ENCODE measurements around the gene GRID1. TPM values are rescaled to one million over a fixed set of nuclear protein-coding genes. Genes with fewer than 3 reads are reported as not detected.
"Not testable (repeated sequence)": the region's sequence is repeated elsewhere in the genome, so short reads cannot be mapped to it uniquely, and the experiment has no call there.

GRID1 gene
- total RNA-seq, 1 donor from 2014 or later: 16.5 TPM

DNA sequence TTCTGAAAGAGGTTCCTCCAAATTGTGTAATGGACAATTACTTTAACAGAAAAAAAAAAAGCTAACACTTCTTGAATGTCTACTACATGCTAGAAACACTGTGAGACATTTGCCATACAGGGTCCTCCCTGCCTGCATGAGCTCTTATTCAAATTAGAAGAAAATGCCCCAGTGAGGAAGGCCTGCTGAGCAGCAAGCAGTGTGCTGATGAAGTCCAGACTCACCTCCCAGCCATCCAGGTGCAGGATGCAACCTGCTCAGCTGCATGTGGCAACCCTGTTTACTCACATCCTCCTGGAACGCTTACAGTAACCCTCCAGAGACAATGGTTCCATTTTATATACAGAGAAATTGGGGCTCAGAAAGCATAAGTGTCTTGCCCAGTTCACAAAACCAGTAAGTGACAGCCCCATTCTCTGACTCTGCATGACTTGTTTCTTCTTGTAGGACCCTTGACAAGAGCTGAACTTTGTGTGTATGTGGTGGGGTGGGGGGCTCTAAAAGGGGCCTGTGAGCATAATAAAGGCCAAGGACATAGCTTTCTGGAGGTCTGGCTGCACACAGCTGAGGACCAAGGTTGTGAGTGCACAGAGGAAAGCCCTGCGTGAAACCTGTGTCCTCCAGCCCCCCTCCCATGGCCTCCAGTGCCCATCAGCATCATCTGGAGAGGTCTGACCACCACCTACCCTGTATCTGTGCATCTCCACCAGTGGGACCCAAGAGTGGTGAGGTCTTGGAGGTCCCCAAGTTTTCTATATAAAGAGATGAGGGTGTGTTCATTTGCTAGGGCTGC is 387.8 kb downstream of the GRID1 start:
- DNase-seq: no peak

DNA sequence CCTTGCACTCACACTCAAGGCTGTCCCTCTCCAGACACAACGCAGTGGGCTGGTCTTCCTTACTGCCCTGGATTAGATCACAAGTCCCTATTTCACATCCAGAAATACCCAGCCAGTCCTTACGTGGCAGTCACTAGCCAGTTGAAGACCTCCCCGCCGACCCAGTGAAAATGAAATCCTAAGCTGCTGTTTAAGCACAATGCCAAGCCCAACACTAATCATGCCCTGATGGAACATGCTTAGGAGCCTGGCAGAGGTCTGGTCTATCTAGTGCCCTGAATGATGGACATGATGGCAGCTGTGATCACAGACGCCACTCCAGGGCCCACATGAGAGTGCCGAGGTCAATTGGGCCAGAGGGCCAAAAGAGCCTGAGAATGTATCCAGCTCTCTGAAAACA is 389.0 kb downstream of the GRID1 start:
- no peak for DNase-seq

DNA sequence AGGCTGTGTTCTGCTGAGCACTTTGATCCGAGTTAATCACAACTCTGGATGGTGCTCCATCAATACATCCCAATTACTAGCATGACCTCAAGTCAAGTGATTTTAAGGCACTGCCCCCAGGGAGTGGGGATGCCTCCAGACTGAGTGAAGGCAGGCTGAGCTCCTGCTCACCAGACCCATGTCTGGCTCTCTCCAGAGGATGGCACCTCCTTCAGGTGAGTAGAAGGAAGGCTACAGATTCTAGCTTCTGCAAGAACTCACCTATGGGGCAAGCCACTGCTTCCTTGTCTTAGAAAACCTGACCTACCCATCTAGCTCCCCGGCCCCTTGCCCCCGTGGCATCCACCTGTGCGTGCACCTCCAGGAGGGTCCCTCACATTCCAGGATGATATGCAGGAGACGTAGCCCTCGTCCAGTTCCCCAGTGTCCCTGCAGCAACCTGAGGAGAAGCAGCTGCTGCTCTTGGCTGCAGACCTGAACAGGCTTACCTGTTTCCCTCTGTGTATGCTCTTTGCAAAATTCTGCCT is 390.3 kb downstream of the GRID1 start:
- DNase-seq: no peak

DNA sequence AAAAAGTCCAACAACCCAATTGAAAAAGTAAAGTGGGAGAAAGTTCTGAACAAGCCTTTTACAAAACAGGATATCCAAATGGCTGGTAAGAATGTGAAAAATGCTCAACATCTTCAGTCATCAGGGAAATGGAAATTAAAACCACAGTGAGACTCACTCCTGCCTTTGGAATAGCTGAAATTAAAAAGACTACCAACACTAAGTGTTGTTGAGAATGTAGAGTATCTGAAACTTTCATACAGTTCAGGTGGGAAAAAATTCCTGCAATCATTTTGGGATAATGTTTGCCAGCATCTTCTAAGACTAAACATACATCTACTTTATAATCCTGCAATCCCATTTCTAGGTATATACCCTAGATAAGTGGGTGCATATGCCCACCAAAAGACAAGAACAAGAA is 395.1 kb downstream of the GRID1 start:
- no peak for DNase-seq

DNA sequence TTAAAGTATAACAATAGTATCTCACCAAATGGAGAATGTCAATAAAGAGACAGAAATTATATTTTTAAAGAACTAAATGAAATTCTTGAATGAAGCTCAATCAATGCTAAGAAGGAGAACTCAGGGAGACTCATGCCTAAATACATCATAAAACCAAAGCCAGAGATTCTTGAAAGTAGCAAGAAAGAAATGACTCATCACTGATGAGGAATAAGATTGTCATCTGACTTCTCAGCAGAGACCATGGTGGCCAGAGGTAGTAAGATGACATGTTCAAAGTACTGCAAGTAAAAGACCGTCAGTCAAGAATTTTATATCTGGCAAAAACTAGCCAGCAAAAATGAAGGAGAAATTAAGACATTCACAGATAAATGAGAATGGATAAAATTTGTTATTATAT is 399.0 kb downstream of the GRID1 start:
- DNase-seq: no peak

DNA sequence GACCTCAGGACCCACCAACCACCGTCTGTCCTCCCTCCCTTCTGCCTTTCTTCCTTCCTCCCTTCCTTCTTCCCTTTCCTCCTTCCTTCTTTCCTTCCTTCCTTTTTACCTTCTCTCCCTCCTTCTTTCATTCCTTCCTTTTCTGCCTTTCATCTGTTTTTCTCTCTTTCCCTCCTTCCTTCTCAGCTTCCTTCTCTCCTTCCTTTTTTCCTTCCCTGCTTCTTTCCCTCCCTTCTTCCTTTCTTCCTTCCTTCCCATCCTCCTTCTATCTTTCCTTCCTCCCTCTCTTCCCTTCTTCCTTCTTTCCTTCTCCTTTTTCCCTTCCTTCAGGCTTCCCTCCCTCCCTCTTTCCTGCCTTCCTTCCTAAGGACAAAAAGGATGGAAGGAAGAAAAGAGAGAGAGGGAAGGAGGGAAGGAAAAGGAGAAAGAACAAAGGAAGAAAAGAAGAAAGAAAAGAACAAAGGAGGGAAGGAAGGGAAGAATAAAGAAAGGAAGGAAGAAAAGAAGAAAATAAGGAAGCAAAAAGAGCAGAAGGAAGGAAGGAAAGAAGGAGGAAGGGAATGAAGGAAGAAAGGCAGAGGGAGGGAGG is 405.0 kb downstream of the GRID1 start:
- no peak for DNase-seq

DNA sequence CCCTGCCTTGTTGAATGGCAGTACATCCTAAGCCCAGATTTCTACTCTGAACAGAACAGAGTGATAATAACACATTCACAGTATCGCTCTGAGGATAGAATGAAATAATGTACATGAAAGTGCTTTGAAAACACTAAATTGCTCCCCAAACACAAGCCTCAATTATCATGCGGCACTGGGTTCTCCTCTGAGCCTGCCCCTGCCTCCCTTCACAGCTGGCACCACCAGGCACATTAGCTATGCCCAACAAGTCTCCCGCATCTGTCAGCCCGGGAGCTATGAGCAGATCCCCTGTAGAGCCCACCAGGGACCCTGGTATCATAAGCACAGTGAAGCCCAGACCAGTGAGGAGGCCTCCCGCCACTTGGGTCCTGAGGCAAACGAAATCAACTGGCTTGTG is 405.5 kb downstream of the GRID1 start:
- DNase-seq: no peak

DNA sequence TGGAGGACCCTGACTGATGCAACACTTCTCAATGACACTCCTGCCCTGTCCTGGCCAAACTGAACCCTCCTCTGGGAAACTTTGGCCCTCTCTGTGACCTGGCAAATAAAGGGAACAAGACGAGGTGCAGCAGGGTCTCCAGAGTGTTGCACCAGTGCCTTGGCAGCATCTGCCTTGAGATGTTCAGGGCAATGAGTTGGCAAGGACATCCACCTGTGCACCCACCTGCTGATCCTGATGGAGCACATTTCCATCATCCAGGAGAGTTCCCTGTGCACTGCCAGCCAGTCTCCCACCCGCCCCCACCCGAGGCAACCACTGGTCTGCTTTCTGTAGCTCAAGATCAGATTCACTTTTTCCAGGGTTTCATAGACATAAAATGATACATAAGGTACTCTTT is 407.4 kb downstream of the GRID1 start:
- no peak for DNase-seq

DNA sequence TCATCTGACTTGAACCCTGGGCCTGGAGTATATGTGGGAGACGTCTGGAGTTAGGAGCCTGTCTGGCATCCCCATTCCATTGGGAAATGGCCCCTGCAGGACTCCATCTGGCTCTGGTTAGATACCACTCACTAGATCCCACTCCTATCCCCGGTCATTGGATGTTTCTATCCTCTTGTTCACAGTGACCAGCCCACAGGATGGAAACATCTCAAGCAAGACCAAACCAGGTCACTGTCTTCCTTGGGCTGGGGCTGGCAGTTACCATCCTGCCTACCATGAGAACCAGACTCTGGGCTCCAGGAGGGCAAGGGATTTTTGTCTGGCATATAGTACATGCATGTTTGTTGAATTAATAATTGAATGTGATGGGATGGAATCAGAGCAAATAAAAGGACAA is 415.7 kb downstream of the GRID1 start:
- DNase-seq: no peak

DNA sequence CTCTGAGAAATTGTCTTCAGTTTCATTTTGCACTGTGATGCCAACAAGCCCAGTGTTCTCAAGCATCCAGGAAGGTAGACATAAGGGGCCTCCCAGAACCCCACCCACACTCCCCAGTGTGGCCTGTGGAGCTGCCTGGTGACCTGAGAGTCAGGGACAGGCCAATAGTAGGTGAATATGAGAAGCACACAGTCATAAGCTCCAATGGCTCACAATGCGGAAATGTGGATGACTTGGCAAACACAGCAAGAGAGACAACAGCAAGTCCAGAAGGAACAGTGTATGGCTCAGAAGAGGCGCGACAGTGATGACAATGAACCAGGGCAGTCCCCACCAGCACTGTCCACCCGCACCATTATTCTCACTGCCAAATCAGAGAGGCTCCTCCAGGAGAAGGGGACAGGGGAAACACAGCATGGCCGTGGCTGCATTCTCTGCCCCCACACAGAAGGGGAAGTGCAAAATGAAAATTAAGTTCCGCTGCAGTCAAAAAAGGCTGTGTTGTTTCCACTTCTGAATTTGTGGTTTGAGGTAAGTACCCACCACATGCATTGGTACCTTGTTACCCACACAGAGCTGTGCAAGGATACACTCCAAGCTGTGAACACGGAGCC is 419.8 kb downstream of the GRID1 start:
- no peak for DNase-seq

DNA sequence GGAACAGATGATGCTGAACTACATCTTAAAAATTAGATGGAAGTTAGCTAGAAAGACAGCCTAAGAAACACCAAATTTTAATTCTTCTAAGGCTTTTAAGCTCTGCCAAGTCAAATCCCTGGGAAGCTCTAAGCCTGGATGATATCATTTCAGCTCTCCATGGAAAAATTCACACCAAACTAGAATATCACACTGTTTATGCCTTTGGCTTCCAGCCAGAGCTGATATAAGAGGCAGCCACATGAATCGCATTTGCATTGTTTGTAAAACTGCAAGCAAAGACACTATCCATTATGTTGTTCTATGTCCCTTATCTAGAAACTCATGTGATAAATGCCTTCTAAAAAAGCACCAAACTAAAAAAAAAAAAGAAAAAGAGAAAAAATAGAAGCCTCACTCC is 430.4 kb downstream of the GRID1 start:
- DNase-seq: peak; percentile 24

DNA sequence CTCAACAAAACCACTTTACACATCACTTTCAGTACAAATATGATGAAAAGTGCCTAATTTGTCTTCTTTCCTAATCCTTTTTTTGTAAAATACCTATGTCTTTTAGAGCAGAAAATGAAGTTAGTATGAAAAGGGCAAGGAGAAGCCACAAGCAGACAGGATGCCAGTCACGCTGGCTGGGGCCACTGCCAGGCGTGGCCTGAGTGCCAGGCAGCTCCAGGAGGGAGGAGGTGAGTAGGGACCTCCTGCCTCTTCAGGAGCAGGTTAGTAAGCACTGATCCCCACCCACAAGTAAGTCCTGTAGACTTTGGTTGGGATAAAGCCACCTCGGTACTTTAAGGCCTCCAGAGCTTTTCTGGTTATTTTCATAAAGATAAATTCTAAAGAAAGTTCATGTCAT is 432.0 kb downstream of the GRID1 start:
- no peak for DNase-seq

DNA sequence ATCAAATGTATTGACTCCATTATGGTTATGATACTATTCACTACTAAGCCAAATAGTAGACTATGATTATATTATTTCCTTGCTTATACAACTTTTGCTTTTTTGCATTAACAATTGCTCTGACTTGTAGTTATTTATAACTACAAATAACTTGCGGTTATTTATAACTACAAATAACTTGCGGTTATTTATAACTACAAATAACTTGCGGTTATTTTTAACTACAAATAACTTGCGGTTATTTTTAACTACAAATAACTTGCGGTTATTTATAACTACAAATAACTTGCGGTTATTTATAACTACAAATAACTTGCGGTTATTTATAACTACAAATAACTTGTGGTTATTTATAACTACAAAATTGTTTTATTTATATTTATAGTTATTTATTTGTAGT is 436.6 kb downstream of the GRID1 start:
- DNase-seq: not testable (repeated sequence)

DNA sequence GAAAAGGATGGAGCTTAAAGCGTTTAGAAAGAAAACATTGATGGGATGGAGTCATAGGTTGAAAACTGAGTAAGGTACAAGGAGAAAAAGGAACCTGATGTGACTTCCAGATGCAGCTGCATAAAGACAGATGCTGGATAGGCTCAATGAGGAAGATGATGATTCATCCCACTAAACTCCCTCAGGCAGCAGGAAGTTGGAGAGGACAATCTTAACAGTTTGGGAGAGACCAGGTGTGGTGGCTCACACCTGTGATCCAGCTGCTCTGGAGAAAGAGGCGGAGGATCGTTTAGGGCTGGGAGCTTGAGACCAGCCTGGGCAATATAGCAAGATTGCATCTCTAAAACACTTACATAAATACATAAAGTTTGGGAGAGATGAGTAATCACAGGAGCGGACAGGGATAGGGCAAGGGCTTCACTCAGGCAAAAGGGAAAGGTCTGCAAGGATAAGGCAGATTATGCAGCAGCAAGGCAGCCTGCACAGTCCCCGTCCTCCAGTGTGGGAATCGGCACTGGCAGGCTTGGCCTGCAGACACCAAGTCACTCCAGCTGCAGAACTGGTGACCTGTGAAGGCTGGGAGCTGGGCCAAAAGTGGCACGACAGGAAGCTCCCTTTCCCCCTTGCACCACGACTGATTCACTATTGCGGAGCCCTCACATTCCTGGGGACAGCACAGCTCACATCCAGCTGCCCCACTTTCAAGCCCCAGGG is 438.5 kb downstream of the GRID1 start:
- DNase-seq: no peak

DNA sequence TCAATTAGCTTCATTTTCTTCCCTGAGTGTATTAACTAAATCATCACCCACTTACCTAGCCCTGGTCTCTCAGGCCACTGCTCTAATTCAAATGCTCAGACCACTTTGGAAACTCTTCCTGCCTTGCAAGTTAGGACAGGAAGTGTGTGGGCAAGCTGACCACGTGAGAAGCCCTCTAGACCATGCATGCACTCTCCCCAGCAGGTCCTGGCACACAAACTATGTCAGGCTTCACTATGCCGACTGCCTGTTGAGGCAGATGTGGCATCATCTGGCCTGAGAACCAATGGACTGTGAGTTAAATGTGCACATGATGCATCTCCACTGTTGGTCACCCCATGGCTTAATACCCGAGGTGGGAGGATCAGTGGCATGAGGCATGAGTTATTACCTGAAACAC is 439.6 kb downstream of the GRID1 start:
- no peak for DNase-seq

DNA sequence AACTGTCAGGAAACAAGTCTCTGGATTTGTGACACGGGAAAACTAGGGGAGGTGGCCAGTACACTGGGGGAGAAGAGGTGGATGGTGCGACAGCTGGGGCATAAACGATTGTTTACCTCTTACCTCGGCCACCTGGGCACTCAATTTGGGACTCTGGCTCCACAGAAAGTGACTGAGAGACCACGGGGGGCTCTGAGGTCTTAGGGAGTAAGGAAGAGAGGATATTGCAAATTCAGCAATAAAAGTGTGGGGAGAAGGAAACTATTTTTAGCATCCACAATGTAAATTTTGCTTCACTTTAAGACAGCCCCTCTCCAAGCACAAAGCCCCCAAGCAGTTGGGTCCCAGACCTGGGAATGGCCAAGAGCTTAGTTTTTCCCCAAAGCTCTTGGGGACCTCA is 440.5 kb downstream of the GRID1 start:
- no peak for DNase-seq

DNA sequence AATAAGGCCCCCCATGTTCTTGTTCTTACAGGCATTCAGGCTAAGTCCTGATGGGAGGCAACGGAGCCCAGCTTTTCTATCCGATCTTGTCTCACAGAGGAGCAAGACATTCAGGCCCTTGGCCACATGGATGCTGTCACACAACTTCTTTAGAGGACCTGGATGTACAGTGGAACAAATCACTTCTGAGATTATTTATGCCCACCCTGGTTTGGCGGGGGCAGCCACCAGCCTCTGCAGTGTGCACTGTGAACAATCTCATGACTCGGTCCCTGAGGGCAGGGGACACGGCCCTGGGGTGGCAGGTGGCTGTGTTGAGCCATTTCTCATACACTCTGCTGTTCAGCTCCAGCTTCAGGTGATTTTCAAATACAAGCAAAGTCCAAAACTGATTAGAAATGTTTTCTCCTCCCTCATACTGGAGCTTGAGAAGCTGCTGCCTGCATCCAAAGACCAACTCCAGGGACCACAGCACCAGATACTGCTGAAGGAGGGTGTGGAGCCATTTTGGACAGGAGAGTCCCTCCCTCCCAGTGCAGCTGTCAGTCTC is 441.3 kb downstream of the GRID1 start:
- DNase-seq: no peak

DNA sequence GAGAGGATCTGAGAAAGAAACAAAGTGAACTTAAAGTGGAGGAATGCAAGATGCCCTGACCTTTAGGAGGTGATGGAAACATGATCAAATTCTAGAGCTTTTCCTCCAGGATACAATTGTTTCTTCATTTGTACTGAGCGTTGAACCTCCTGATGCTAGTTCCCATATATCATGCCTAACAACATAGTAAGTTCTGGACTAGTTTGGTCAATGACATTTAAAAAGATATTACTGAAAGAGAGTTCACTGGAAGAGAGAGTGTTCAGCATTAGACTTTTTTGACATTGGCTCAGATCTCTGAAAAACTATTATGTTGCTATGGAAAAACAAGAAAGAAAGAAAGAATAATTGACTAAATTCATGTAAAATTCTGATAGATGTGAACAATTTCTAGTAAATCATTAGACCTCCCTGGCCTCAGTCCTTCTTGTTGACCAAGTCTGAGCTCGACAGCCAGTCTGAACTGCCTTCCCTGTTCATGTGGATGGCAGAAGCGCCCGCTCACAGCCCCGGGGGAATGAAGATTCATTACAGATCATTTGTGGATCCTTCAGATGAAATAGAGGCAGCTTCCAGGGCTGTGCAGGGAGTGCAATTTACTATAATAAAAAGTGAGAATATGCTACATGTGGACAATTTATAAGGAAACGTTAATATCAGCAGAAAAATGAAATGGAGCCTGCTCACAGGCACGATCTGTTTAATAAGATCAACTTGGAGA is 442.1 kb downstream of the GRID1 start:
- DNase-seq: no peak

DNA sequence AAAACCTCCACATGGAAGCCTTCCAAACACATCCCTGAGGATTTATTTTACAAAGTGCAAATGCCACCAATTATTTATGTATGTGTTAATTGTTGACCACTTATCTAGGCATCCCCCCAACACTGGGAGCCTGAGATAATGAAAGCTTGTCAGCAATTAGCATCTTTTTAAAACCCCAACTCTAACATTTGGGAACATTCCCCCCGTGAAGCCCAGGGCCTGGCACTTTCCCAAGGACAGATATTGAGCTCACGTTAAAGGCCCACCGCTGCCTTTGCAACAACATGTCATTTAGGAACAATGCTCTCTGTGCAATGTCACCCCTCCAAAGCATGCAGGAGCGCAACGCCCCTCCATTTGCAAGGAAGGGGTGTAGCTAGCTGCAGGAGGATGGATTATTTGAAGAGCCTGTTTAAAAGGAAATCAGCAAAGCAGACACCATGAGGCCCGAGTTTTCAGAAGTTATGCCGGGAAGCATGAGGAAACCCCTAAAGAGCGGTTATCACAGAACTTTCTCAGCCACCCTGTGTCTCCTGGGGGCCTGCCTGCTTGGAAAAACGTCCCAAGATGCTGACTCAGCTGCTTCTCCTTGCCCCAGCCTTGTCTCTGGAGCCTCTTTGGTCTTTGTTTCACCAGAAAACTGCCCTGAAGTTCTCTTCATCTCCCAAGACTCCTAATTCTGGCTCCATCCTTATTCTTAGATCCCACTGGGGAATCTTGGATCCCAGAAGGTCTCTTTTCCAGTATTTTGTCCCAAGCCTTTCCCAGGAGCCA is 444.1 kb downstream of the GRID1 start:
- no peak for DNase-seq

DNA sequence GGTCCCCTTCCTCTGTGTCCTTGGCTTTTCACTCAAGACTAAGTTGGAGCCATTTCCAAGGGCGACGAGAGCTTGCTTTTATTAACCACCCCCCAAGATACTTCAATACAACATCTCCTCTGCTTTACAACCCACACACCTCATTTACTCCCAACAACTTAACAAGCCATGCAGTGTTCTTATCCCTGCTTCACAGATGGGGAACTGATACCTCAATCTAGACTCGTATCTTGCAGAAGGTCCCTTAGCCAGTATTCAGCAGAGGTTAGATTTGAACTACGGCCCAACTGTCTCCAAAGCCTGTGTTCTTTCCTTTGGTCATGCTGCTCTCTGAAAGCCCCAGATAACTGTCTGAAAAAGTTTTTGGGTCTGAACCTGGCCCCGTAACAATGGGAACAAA is 444.8 kb downstream of the GRID1 start:
- DNase-seq: no peak

DNA sequence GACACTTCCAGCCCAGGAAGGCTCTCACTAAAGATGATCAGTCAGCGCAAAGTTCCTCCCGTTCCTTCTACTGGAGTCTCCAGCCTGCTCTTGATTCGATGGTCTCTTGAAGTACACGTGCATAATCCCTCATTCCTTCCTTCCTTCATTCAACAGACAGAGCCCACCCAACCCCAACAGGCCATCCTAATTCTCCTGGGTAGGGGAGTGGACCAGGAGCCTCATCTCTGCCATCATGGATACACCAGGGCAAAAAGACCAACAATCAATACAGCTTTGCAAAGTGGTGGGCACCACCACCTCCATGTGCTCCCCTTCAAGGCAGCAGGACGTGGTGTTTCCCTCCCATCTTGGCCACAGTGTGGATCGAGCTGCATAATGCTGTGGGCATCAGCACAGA is 446.3 kb downstream of the GRID1 start:
- no peak for DNase-seq
